CD4-positive, alpha-beta T cell treated with Interferon gamma for 1 hour (primary cell): ENCODE measurements around the gene AADAT.
"Not testable (repeated sequence)": the region's sequence is repeated elsewhere in the genome, so short reads cannot be mapped to it uniquely, and the experiment has no call there.

ENCODE experiments used
- DNase-seq: peaks from one replicate; pipeline ENCODE4 v3.0.0-alpha.2; 2020

Gene AADAT

GRCh38 chr4:170089274-170089667 is 485 bp downstream of the AADAT start:
- no peak for DNase-seq

- no peak for DNase-seq
Observed at GRCh38 chr4:170088716-170089115, 1.0 kb downstream of the AADAT start.

GRCh38 chr4:170087163-170087700 is 2.5 kb downstream of the AADAT start:
- DNase-seq: no peak

- no peak for DNase-seq
Observed at GRCh38 chr4:170083541-170083940, 6.2 kb downstream of the AADAT start.

GRCh38 chr4:170080496-170080895 is 9.3 kb downstream of the AADAT start:
- no peak for DNase-seq

GRCh38 chr4:170079981-170080380 is 9.8 kb downstream of the AADAT start:
- DNase-seq: no peak

GRCh38 chr4:170071196-170071595 is 18.6 kb downstream of the AADAT start:
- DNase-seq: no peak

- no peak for DNase-seq
Observed at GRCh38 chr4:170068438-170069128, 21.2 kb downstream of the AADAT start.

- DNase-seq: no peak
Observed at GRCh38 chr4:170059421-170059820, 30.3 kb downstream of the AADAT start.

- DNase-seq: no peak
Observed at GRCh38 chr4:170058826-170059225, 30.9 kb downstream of the AADAT start.

- no peak for DNase-seq
Observed at GRCh38 chr4:170057866-170058265, 31.9 kb downstream of the AADAT start.

GRCh38 chr4:170052919-170053318 is 36.8 kb downstream of the AADAT start:
- no peak for DNase-seq

GRCh38 chr4:170051402-170051801 is 38.4 kb downstream of the AADAT start:
- DNase-seq: no peak

GRCh38 chr4:170049766-170050165 is 40.0 kb downstream of the AADAT start:
- DNase-seq: no peak

- no peak for DNase-seq
Observed at GRCh38 chr4:170047771-170048354, 41.9 kb downstream of the AADAT start.

- not testable (repeated sequence) for DNase-seq
Observed at GRCh38 chr4:170046156-170046555, 43.6 kb downstream of the AADAT start.

- no peak for DNase-seq
Observed at GRCh38 chr4:170040031-170040680, 49.6 kb downstream of the AADAT start.

- no peak for DNase-seq
Observed at GRCh38 chr4:170038769-170039168, 51.0 kb downstream of the AADAT start.

GRCh38 chr4:170038232-170038631 is 51.5 kb downstream of the AADAT start:
- DNase-seq: no peak

GRCh38 chr4:170037481-170037880 is 52.3 kb downstream of the AADAT start:
- DNase-seq: no peak

- no peak for DNase-seq
Observed at GRCh38 chr4:170035845-170036244, 53.9 kb downstream of the AADAT start.

- no peak for DNase-seq
Observed at GRCh38 chr4:170035231-170035630, 54.5 kb downstream of the AADAT start.

- DNase-seq: no peak
Observed at GRCh38 chr4:170033999-170034398, 55.8 kb downstream of the AADAT start.

GRCh38 chr4:170030121-170030520 is 59.6 kb downstream of the AADAT start:
- DNase-seq: no peak
